IgD-negative memory B cell (primary cell): Measurements from ENCODE around the gene EGFL6. TPM values are rescaled to one million over a fixed set of nuclear protein-coding genes. Genes with fewer than 3 reads are reported as not detected.

Experiments used
- H3K27ac Mint-ChIP-seq, 3 donors: one replicate each; pipeline ENCODE4 v1.8.0; 2020 to 2022; ENCODE audit warnings: mild to moderate bottlenecking in 3 of 3, mixed read lengths in 3 of 3, moderate library complexity in 1 of 3
- H3K27me3 Mint-ChIP-seq: one replicate; pipeline ENCODE4 v1.8.0; 2021; ENCODE audit warnings: mixed read lengths
- H3K36me3 Mint-ChIP-seq: one replicate; pipeline ENCODE4 v1.8.0; 2020; ENCODE audit warnings: mild to moderate bottlenecking, mixed read lengths
- H3K4me1 Mint-ChIP-seq, 3 donors: one replicate each; pipeline ENCODE4 v1.8.0; 2020 to 2022; ENCODE audit warnings: mixed read lengths in 3 of 3, mild to moderate bottlenecking in 1 of 3
- H3K4me3 Mint-ChIP-seq, 4 donors: one replicate each; pipeline ENCODE4 v1.8.0; 2020 to 2022; ENCODE audit warnings: mild to moderate bottlenecking in 4 of 4, mixed read lengths in 4 of 4, moderate library complexity in 3 of 4
- H3K9me3 Mint-ChIP-seq, 3 donors: one replicate each; pipeline ENCODE4 v1.8.0; 2020 to 2021; ENCODE audit warnings: mixed read lengths in 3 of 3, mild to moderate bottlenecking in 1 of 3
- polyA plus RNA-seq: library from polyadenylated mRNA; unstranded; fragments of 300-500 nt; fragmentation: Illumina TruSeq; gene quantifications from one replicate; pipeline ENCODE4 v1.2.3, GENCODE V29; 2021

The EGFL6 gene
- not detected for polyA plus RNA-seq

- peak within 1 kb of the TSS in 1 of 4 donors; percentile 63 for H3K4me3 Mint-ChIP-seq
- peaks cover 0 to 7% (median 4%) of the 10 kb centered on the region in 3 donors for H3K4me1 Mint-ChIP-seq
- H3K27ac Mint-ChIP-seq, result no peak within 1 kb of the TSS
- peaks cover 48% of the 10 kb centered on the region for H3K27me3 Mint-ChIP-seq
- no peaks in the 10 kb centered on the region for H3K36me3 Mint-ChIP-seq
- H3K9me3 Mint-ChIP-seq, result peaks cover 0 to 2% (median 1%) of the 10 kb centered on the region in 3 donors
These were observed at the start of gene EGFL6 for GRCh38 chrX:13569479-13570260. Gene EGFL6, plus strand, starts transcription at chrX:13569601. Its CDS starts 261 bp downstream, at chrX:13569862.

- Mint-ChIP-seq H3K36me3 (peaks cover 2% of the 10 kb centered on the region), H3K9me3 (no peaks in the 10 kb centered on the region), H3K4me3 (no peak overlapping the region), H3K27me3 (peaks cover 7% of the 10 kb centered on the region), H3K4me1 (no peaks in the 10 kb centered on the region), H3K27ac (no peak overlapping the region)
These were observed 49.0 kb upstream of the EGFL6 start for GRCh38 chrX:13520351-13520750.

- Mint-ChIP-seq H3K4me3 (no peak overlapping the region), H3K9me3 (no peaks in the 10 kb centered on the region), H3K27me3 (peaks cover 4% of the 10 kb centered on the region), H3K27ac (no peak overlapping the region), H3K4me1 (no peaks in the 10 kb centered on the region), H3K36me3 (peaks cover 2% of the 10 kb centered on the region)
These were observed 48.5 kb upstream of the EGFL6 start for GRCh38 chrX:13520936-13521335.

GRCh38 chrX:13522811-13523210 is 46.6 kb upstream of the EGFL6 start:
- Mint-ChIP-seq H3K9me3 (peaks cover 0 to 1% (median 0%) of the 10 kb centered on the region in 3 donors), H3K36me3 (peaks cover 2% of the 10 kb centered on the region), H3K4me3 (no peak overlapping the region), H3K27me3 (peaks cover under 1% of the 10 kb centered on the region), H3K27ac (no peak overlapping the region), H3K4me1 (no peaks in the 10 kb centered on the region)

GRCh38 chrX:13533726-13534125 is 35.7 kb upstream of the EGFL6 start:
- peaks cover 0 to 1% (median 0%) of the 10 kb centered on the region in 3 donors for H3K9me3 Mint-ChIP-seq
- no peak overlapping the region for H3K4me3 Mint-ChIP-seq
- H3K4me1 Mint-ChIP-seq, result no peaks in the 10 kb centered on the region
- H3K36me3 Mint-ChIP-seq, result no peaks in the 10 kb centered on the region
- peaks cover 20% of the 10 kb centered on the region for H3K27me3 Mint-ChIP-seq
- H3K27ac Mint-ChIP-seq, result no peak overlapping the region

GRCh38 chrX:13535376-13536165 is 33.8 kb upstream of the EGFL6 start:
- no peaks in the 10 kb centered on the region for H3K36me3 Mint-ChIP-seq
- H3K4me1 Mint-ChIP-seq, result no peaks in the 10 kb centered on the region
- H3K9me3 Mint-ChIP-seq, result peaks cover 0 to 1% (median 0%) of the 10 kb centered on the region in 3 donors
- peaks cover 21% of the 10 kb centered on the region for H3K27me3 Mint-ChIP-seq
- H3K27ac Mint-ChIP-seq, result no peak overlapping the region
- H3K4me3 Mint-ChIP-seq, result no peak overlapping the region

GRCh38 chrX:13536551-13536950 is 32.9 kb upstream of the EGFL6 start:
- peaks cover 18% of the 10 kb centered on the region for H3K27me3 Mint-ChIP-seq
- no peaks in the 10 kb centered on the region for H3K4me1 Mint-ChIP-seq
- H3K9me3 Mint-ChIP-seq, result peaks cover 0 to 1% (median under 1%) of the 10 kb centered on the region in 3 donors
- no peak overlapping the region for H3K4me3 Mint-ChIP-seq
- no peak overlapping the region for H3K27ac Mint-ChIP-seq
- no peaks in the 10 kb centered on the region for H3K36me3 Mint-ChIP-seq

GRCh38 chrX:13538414-13538813 is 31.0 kb upstream of the EGFL6 start:
- Mint-ChIP-seq H3K27ac (no peak overlapping the region), H3K27me3 (peaks cover 18% of the 10 kb centered on the region), H3K9me3 (peaks cover 0 to 5% (median 5%) of the 10 kb centered on the region in 3 donors), H3K36me3 (no peaks in the 10 kb centered on the region), H3K4me1 (no peaks in the 10 kb centered on the region), H3K4me3 (no peak overlapping the region)

- Mint-ChIP-seq H3K4me1 (no peaks in the 10 kb centered on the region), H3K36me3 (no peaks in the 10 kb centered on the region), H3K4me3 (no peak overlapping the region), H3K27ac (no peak overlapping the region), H3K27me3 (peaks cover 15% of the 10 kb centered on the region), H3K9me3 (peaks cover 0 to 5% (median 5%) of the 10 kb centered on the region in 3 donors)
These were observed 28.8 kb upstream of the EGFL6 start for GRCh38 chrX:13540602-13541001.

- H3K27me3 Mint-ChIP-seq, result peaks cover 7% of the 10 kb centered on the region
- H3K4me1 Mint-ChIP-seq, result no peaks in the 10 kb centered on the region
- no peaks in the 10 kb centered on the region for H3K36me3 Mint-ChIP-seq
- H3K4me3 Mint-ChIP-seq, result no peak overlapping the region
- H3K27ac Mint-ChIP-seq, result no peak overlapping the region
- peaks cover 0 to 8% (median 5%) of the 10 kb centered on the region in 3 donors for H3K9me3 Mint-ChIP-seq
These were observed 23.7 kb upstream of the EGFL6 start for GRCh38 chrX:13545726-13546125.

- Mint-ChIP-seq H3K27ac (no peak overlapping the region), H3K36me3 (no peaks in the 10 kb centered on the region), H3K4me3 (no peak overlapping the region), H3K4me1 (no peaks in the 10 kb centered on the region), H3K27me3 (peaks cover 6% of the 10 kb centered on the region), H3K9me3 (peaks cover 0 to 3% (median 0%) of the 10 kb centered on the region in 3 donors)
These were observed 21.7 kb upstream of the EGFL6 start for GRCh38 chrX:13547671-13548070.

- Mint-ChIP-seq H3K36me3 (no peaks in the 10 kb centered on the region), H3K4me1 (no peaks in the 10 kb centered on the region), H3K4me3 (no peak overlapping the region), H3K9me3 (peaks cover 0 to 3% (median 0%) of the 10 kb centered on the region in 3 donors), H3K27me3 (peaks cover 11% of the 10 kb centered on the region), H3K27ac (peak overlapping the region in 1 of 3 donors; percentile 52)
These were observed 19.1 kb upstream of the EGFL6 start for GRCh38 chrX:13550346-13550745.

- Mint-ChIP-seq H3K27me3 (peaks cover 12% of the 10 kb centered on the region), H3K36me3 (no peaks in the 10 kb centered on the region), H3K9me3 (peaks cover 0 to 3% (median 0%) of the 10 kb centered on the region in 3 donors), H3K27ac (no peak overlapping the region), H3K4me1 (no peaks in the 10 kb centered on the region), H3K4me3 (no peak overlapping the region)
These were observed 17.8 kb upstream of the EGFL6 start for GRCh38 chrX:13551610-13552009.

GRCh38 chrX:13552892-13553291 is 16.5 kb upstream of the EGFL6 start:
- Mint-ChIP-seq H3K27me3 (peaks cover 12% of the 10 kb centered on the region), H3K4me1 (peaks cover 0 to 2% (median 0%) of the 10 kb centered on the region in 3 donors)

GRCh38 chrX:13565511-13565910 is 3.9 kb upstream of the EGFL6 start:
- peaks cover 0 to 7% (median 4%) of the 10 kb centered on the region in 3 donors for H3K4me1 Mint-ChIP-seq
- H3K36me3 Mint-ChIP-seq, result no peaks in the 10 kb centered on the region
- H3K9me3 Mint-ChIP-seq, result peaks cover 0 to 1% (median 0%) of the 10 kb centered on the region in 3 donors
- H3K27ac Mint-ChIP-seq, result no peak overlapping the region
- H3K27me3 Mint-ChIP-seq, result peaks cover 43% of the 10 kb centered on the region
- no peak overlapping the region for H3K4me3 Mint-ChIP-seq

More at GRCh38 chrX:13552892-13553291, 16.5 kb upstream of the EGFL6 start:
- H3K36me3 Mint-ChIP-seq, result no peaks in the 10 kb centered on the region
- H3K9me3 Mint-ChIP-seq, result peaks cover 0 to 4% (median 0%) of the 10 kb centered on the region in 3 donors
- no peak overlapping the region for H3K27ac Mint-ChIP-seq
- no peak overlapping the region for H3K4me3 Mint-ChIP-seq
